Fibroblast of upper back skin (primary cell): ENCODE data around the gene OAS1.

ENCODE experiments used
- DNase-seq: peaks from one replicate; pipeline ENCODE4 v3.0.0-alpha.2; 2013

Gene OAS1

DNA sequence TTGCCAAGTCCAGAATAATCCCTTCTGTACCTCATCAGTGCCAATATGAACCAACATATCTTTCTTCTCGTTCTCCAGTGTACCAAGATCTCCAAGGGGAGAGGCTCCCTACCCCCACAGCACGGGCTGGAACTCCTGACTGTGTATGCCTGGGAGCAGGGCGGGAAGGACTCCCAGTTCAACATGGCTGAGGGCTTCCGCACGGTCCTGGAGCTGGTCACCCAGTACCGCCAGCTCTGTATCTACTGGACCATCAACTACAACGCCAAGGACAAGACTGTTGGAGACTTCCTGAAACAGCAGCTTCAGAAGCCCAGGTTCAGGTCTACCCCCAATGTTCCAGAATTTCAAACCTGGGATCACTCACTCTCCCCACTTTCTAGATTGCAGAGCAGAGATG is 61.1 kb downstream of the OAS1 start:
- DNase-seq: no peak
